ENCODE measurements around the gene VIL1.

- TF ChIP-seq KDM5A (IDR thresholded peaks at IDR 0.05; ENCODE audit: low read length) (no peak), SIRT6 (IDR thresholded peaks at IDR 0.05; ENCODE audit: low read length) (no peak), SIN3A (conservative IDR thresholded peaks at IDR 0.05 in 1 of 2, IDR thresholded peaks at IDR 0.05 in 1 of 2; ENCODE audit: low read depth in 1 of 2, low read length in 2 of 2) (no peak), POLR2AphosphoS5 (IDR thresholded peaks at IDR 0.05; ENCODE audit: low read depth, low read length) (no peak), NANOG (IDR thresholded peaks at IDR 0.05; ENCODE audit: insufficient read depth, low read depth, low read length, poor library complexity, severe bottlenecking) (no peak), POLR2A (IDR thresholded peaks at IDR 0.05; ENCODE audit: control extremely low read depth in 1 of 2, low read depth in 2 of 2, low read length in 2 of 2) (no peak), SUZ12 (IDR thresholded peaks at IDR 0.05; ENCODE audit: low read length) (no peak), CHD1 (IDR thresholded peaks at IDR 0.05; ENCODE audit: low read depth, low read length) (no peak), RNF2 (IDR thresholded peaks at IDR 0.05; ENCODE audit: borderline replicate concordance, low read depth, low read length, missing control alignments, poor library complexity, severe bottlenecking) (no peak), CBX8 (IDR thresholded peaks at IDR 0.05; ENCODE audit: borderline replicate concordance, low read depth, low read length) (no peak), CHD2 (IDR thresholded peaks at IDR 0.05; ENCODE audit: low read length) (no peak)
- TF ChIP-seq, protein P1, sequence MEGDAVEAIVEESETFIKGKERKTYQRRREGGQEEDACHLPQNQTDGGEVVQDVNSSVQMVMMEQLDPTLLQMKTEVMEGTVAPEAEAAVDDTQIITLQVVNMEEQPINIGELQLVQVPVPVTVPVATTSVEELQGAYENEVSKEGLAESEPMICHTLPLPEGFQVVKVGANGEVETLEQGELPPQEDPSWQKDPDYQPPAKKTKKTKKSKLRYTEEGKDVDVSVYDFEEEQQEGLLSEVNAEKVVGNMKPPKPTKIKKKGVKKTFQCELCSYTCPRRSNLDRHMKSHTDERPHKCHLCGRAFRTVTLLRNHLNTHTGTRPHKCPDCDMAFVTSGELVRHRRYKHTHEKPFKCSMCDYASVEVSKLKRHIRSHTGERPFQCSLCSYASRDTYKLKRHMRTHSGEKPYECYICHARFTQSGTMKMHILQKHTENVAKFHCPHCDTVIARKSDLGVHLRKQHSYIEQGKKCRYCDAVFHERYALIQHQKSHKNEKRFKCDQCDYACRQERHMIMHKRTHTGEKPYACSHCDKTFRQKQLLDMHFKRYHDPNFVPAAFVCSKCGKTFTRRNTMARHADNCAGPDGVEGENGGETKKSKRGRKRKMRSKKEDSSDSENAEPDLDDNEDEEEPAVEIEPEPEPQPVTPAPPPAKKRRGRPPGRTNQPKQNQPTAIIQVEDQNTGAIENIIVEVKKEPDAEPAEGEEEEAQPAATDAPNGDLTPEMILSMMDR (IDR thresholded peaks at IDR 0.05; ENCODE audit: control extremely low read depth in 1 of 3, insufficient read depth in 1 of 3, low read depth in 1 of 3, low read length in 3 of 3) = no peak
- TF ChIP-seq, protein P2, sequence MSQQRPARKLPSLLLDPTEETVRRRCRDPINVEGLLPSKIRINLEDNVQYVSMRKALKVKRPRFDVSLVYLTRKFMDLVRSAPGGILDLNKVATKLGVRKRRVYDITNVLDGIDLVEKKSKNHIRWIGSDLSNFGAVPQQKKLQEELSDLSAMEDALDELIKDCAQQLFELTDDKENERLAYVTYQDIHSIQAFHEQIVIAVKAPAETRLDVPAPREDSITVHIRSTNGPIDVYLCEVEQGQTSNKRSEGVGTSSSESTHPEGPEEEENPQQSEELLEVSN (IDR thresholded peaks at IDR 0.05) = no peak
- TF ChIP-seq, protein P3, sequence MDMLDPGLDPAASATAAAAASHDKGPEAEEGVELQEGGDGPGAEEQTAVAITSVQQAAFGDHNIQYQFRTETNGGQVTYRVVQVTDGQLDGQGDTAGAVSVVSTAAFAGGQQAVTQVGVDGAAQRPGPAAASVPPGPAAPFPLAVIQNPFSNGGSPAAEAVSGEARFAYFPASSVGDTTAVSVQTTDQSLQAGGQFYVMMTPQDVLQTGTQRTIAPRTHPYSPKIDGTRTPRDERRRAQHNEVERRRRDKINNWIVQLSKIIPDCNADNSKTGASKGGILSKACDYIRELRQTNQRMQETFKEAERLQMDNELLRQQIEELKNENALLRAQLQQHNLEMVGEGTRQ (IDR thresholded peaks at IDR 0.05; ENCODE audit: low read length) = no peak
These were observed 13.9 kb downstream of the VIL1 start for GRCh38 chr2:218432676-218433365.
